UCSD-AML1 (cell line): ENCODE results near the gene TRIM42.
A peak's percentile ranks its signal among the peaks of the same experiment; 100 is the strongest.

Source experiments
- DNase-seq: peaks from one replicate; lab custom pipeline; 2025; ENCODE audit not compliant: unreplicated experiment; lab: John Stamatoyannopoulos, UW

Gene TRIM42

DNA sequence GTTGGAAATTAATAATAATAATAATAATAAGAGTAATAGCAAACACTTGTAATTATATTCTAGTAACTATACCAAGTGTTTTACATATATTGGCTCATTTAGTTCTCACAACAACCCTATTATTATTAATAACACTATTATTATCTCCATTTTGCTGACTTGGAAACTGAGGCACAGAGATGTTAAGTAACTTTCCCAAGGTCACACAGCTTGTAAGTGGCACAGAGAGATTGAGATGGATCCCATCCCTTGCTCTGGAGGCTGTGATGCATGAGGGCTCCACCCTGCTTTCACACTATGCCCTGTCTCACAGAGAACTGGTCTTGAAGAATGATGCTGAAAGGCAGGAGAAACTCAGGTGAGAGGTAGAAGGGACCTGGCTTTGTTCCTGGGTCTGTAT lies 31.9 kb downstream of the TRIM42 start:
- DNase-seq: no peak

DNA sequence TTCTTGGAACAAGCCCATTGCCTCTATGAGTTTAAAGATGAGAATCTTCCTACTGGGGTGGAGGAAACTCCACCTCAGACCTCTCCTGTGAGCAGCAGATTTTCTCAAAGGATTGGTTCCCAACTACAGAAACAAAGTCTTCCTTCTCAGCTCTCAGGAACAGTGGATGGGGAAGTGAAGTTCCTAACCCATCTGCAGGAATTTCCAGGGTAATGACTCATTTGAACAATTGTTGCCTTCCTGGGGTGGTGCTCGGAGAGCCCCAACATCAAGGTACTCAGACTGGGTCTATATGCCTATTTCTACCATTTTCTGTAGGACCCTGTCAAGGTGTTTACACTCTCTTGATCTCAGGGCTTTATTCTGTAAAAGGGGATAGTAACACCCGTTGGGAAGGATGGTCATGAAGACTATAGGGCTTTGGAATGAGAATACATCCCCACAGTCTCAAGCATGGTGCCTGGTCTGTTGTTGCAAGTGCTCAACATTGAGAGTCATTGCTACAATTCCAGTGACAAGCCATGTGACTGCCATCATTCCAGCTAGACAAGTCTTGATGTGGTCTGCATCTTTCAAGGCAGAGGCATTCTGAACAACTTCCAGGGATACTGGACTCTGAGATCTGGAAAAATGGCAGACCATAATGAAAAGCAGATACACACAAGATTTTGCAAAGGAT lies 33.0 kb downstream of the TRIM42 start:
- no peak for DNase-seq

DNA sequence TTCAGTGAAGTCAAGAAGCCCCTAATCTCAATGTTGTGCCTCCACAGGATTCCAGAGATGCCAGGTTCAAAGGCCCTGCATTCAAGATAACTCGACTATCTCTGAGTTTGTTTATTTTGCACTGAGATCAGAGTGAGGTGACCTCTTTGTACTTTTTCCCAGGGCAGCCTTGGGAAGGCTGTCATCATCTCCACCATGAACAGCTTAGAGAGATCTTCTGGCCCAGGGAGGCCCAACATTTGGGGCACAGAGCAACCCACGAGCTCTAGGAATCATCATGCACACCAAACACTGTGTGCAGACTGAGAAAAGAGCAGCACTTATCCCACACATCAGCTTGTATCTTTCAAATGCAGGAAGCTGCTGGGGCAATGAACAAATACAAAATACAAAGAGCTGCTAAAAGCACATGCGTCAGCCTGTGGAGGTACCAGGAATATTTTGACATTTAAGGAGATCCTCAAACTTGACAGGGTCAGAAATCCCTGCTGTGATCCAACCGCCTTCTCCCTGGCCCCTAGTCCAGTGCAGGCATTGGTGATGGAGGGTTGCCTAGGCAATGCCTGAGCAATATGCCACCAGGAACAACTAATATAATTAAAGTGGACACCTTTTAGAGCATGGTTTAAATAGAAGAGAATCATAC lies 33.6 kb downstream of the TRIM42 start:
- no peak for DNase-seq

DNA sequence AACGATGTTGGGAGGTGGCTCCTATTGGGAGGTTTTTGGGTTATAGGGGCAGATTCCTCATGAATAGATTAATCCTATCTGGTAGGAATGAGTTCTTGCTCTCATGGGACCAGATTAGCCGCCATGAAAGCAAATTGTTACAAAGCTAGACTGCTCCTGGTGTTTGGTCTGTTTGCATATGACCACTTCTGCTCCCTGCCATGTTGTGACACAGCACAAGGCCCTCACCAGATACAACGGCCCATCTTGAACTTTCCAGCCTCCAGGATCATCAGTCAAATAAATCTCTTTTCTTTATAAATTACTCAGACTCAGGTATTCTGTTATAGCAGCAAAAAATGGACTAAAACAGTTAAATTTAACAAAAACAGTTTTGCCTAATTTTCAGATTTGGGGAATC lies 34.4 kb downstream of the TRIM42 start:
- DNase-seq: no peak

DNA sequence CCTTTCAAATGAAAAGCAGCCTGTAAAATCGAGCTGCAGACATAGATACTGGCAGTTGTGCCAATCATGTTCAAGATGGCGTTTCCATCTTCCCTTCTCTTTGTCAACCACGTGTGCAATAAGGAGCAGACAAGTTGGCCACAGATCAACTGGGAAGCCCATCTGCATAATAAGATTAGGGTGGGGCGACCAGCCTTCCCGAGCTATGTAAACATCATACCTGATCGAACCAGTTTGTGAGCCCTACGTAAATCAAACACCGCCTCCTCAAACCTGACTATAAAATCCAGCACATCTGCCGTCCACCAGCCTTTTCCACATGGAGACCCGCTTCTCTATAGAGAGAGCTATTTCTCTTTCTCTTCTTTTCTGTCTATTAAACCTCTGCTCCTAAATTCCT lies 37.2 kb downstream of the TRIM42 start:
- DNase-seq: no peak

DNA sequence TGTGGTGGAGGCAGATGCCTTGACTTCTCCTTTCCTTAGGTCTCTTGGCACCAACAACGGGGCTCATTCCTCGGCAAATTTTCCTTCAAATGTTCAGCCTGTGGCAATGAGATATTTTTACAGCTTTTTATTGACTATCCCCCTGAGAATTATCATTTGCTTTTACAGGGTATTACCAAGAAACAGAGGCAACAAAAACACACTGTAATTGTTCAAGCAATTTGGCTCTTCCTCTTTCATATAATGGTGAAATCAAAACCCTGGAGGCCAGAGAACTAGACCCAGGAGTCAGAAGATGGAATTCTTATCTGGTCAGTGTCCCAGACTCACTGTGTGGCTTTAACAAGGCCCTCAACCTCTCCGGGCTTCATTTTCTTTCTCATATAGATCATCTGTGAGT lies 40.1 kb downstream of the TRIM42 start:
- DNase-seq: no peak

DNA sequence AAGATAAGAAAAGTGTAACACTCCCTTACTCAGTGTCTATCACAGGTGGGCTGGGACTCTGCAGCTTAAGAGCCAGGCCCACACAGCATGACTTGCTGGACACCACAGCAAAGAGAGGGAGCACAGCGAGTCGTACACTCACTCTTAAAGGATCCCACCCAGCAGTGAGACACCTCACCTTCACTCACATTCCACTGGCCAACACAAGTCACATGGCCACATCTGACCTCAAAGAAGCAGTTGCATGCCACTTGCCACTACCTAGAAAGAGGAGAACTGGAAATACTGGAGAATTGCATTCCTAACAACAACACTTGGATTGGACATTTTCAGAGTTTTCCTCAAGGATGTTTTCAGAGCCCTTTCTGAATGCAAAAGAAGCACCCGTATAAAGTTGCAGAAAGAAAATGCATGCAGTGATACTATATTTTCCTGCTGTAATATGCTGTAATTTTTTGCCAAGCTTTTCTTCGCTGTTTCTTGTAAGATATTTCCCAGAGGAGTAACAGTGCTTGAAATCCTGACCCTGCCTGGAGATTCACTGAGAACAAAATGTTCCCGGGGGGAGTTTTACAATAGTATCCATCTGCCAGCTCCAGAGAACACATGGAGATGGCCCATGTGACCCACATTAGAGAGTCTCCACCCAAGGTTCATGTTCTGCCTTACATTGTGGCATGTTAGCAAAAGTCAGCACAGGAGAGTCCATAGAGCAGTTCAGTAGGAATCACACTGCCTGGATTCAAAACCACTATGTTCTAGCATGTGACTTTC lies 42.2 kb downstream of the TRIM42 start:
- no peak for DNase-seq

DNA sequence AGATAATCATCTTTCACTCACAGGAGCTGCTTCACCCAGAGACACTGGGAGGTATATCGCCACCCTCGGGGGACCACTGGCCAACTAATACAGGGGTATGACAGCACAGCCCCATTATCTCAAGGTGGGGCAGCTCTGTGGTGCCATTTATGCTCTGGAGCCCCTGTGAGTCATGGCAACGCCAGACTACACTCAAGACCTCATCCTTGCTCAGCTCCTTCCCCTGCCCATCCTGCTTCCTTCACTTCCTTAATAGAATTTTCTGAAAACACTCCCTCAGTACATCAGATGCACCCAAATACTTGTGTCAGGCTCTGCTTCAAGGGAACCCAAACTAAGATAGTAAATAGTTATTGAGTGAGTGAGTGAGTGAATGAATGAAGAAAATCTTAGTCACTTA lies 45.7 kb downstream of the TRIM42 start:
- DNase-seq: no peak

DNA sequence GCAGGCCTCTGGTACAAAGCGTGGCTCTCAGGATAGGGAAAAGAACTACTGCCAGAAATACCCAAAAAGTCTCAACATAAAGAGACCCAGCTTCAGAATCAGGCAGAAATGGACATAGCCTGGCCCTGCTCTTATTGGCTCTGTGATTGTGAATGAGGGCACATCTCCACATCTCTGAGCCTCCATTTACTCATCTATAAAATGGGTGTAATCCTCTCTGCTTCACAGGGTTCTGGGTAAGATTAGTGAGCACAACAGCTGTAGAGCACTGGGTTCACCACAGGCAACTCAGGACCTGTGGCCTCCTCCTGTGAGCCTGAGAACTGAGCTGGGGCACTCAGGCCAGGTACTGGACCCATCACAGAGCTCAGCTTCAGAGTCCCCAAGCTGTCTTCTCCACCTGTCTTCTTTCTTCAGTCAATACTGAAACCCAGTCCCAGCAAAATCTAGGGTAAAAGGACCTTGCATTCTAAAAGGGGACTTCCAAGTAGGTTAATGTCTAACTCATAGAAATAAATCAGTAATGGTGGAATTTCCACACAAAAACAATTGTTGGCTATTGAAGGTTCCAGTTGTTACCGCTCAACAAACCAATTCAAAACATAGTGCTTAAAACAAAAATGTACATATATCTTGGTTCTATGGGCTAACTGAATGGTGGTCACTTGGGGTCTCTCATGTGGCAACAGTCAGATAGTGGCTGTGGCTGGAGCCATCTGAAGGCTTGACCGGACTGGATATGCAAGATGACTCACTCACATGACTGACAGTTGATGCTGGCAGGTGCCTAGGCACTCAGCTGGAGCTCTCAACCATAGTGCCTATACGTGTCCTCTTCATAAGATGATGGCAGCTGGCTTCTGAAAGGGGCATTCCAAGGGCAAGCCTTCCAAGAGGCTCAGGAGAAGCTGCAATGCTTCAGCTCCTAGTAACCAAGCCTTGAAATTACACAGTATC lies 47.3 kb downstream of the TRIM42 start:
- DNase-seq: no peak

DNA sequence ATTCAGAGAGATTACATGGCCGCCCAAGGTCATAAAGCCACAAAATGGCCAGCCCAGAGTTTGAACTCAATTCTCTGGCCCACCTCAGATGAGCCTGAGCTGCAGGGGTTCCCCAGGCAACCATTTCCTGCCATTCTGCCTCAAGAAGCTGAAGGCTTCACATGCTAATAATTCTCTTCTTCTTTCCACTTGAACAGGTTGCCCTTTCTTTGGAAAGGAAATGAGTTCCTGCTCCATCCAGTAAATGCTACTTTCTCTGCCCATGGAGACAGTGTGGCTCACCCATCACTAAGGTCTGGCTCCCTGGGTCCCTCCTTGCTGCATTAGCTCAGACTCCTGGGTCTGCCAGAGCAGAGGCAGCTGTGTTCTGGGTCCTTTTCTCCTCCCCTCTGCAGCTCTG lies 48.2 kb downstream of the TRIM42 start:
- no peak for DNase-seq

DNA sequence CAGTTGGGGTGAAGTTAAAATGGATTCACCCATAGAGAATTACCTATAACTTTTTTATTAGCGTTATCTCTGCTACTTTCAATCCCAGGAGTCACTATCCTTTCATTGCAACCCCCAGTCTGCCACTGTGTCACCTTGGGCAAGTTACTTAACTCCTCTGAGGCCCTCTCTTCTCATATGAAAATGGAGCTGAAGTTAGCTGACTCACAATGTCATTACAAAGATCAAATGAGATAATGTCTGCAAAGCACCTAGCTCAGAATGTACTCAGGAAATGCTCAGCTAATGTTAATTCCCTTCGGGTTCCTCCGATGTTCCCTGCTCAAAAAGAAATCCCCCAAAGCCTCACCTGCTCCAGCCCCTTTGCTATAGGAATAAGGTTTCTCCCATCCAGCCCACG lies 50.0 kb downstream of the TRIM42 start:
- no peak for DNase-seq

DNA sequence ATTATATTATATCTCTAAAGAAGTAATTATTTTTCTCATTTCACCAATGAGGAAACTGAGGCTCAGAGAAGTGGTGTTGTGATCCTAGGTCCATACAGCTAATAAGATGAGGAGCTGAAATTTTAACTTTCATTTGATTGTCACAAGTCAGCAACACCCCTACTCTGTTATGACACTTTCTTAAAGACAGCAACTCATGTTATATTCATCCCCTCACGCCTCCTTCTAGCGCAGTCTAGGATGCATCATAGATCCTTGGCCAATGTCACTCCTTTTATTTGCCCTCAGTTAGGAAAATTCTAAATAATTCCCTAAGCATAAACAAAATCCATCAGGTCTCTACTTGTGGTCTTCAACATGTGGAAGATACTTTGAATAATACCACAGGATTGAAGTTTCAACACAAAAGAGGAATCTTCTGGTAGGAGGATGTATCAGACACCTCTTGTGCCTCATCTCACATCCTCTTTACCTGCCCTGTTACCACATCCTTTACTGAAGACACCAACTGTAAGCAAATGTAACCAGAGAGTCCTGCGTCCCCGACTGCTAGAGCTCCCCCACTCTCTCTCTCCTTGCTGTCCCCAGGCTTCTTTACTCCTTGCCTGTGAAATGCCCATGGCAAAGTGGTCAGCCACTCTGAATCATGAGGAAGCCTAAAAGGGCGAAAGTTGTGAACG lies 53.7 kb downstream of the TRIM42 start:
- no peak for DNase-seq

DNA sequence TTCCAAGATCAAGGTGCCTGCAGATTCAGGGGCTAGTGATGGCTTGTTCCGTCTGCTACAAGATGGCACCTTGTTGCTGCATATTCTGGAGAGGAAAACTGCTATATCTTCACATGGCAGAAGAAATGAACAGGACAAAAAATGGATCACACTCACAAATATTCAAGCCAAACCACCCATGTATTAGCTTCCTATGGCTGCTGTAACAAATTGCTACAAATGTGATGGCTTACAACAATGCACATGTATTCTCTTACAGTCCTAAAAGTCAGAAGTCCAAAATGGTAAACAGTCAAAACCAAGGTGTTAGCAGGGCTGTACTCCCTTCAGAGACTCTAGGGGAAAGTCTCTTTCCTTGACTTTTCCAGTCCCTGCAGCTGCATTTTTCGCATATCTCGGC lies 55.8 kb downstream of the TRIM42 start:
- no peak for DNase-seq

DNA sequence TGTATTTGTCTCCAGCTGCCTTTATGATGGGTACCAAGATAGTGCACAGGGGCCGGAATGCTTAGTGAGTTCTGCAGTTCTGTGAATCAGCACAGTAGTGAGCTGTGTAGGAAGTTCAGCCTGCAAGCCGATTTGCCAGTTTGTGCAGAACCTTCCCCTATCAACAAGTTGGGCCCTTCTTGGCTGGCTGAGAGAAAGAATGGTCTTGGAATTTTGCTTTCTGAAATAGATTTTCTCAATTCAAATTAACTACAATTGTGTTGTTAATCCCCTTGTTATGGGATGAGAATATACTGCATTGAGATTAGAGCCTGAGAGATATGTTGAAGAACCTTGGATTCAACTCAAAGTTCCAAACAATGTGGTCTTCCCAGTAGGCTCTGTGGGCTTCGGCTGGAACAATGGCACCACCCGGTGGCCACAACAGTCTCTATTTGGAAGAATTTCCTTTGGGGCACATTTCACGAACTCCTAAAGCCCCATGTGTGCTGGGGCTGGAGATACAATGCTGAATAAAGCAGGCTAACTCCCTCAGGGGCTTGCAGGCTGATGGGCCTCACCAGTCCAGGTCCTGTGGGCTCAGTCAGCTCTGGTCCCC lies 59.1 kb downstream of the TRIM42 start:
- peak; percentile 16 for DNase-seq

DNA sequence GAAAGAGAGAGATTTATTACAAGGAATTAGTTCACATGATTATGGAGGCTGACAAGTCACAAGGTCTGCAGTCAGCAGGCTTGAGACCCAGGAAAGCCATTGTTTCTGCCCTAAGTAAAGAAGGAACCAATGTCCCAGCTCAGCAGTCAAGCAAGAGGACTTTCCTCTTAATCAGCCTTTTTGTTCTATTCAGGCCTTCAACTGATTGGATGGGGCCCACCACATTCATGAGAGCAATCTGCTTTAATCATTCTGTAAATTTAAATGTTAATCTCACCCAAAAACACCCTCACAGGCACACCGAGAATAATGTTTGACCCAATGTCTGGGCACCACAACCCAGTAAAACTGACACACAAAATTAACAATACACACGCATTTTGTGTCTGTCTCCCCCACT lies 64.3 kb downstream of the TRIM42 start:
- no peak for DNase-seq

DNA sequence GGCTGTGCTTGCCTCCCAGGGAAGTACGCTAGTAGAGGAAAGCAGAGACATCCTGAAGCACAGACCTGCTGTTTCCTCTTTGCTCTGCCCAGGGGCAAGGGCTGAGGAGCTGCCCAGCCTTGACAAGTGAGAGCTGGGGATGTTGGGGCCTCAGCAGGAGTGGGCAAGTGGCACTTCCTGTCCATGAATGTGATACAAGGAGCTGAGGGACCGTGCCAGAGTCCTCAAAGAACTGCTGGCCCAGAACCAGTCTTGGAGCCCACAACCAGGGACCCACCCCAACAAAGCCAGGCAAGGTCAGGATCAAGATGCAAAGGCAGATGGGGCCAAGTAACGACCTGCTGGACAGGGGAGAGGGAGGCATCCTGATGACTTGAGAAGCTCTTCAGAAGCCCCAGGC lies 70.3 kb downstream of the TRIM42 start:
- no peak for DNase-seq

DNA sequence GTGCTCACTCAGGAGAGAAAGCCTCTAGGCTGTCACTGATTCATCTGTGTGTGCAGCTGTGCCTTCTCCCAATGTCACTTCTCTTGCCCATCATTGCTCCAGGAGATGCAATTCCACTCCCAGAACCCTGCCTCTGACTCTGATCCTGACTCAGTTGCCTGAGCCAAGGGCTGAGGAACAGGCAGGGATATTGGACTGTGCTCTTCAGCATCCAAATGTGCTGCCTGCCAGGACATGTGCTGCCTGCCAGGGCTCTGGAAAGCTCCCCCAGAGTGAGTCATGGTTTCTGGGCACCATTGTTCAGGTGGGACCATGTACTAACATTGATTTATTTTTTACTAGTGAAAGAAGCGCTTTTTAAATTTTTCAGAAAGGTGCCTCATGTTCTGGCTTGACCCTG lies 71.0 kb downstream of the TRIM42 start:
- no peak for DNase-seq
